Ovary (tissue), 3 donors: Measurements from ENCODE around the gene ATG4A.

Experiments
- CTCF ChIP-seq, 3 donors: fragments of 450-650 bp in 2 of 3; fragments of 200-600 bp in 1 of 3; IDR thresholded peaks; one replicate each; pipeline versions ENCODE4 v1.5.1 to v1.8.0; 2016 to 2022; ENCODE audit warnings: antibody characterized with exemption in 3 of 3, mild to moderate bottlenecking in 1 of 3
- EP300 ChIP-seq: sonication (generic); formaldehyde crosslinking; IDR thresholded peaks from one replicate; pipeline ENCODE4 v1.6.1; 2017; ENCODE audit warnings: antibody characterized with exemption
- POLR2A ChIP-seq: fragments of 450-650 bp; IDR thresholded peaks from one replicate; pipeline ENCODE4 v1.6.1; 2017; ENCODE audit warnings: antibody characterized with exemption, mild to moderate bottlenecking, moderate library complexity
- donor health status: DM: no; HTN: no; CAD: no.

- no peak for TF ChIP-seq CTCF (IDR thresholded peaks at IDR 0.05)
- TF ChIP-seq POLR2A: no peak
- no peak for TF ChIP-seq EP300
Measured at GRCh38 chrX:108186811-108187210, 95.2 kb downstream of the ATG4A start.
